Pulmonary artery endothelial cell (primary cell): ENCODE results near the gene BSND. TPM values are rescaled to one million over a fixed set of nuclear protein-coding genes. Genes with fewer than 3 reads are reported as not detected.

ENCODE experiments used
- DNase-seq: peaks from one replicate; pipeline ENCODE4 v3.0.0-alpha.2; 2011; ENCODE audit warnings: low read depth, low spot score
- total RNA-seq: library from RNA; depleted of rRNA; stranded (reverse); fragments of >200 nt; gene quantifications from 2 replicates; pipeline ENCODE4 v1.2.3, GENCODE V29; 2014

Gene BSND
- total RNA-seq, 1 donor from 2014 or later: not detected

DNA sequence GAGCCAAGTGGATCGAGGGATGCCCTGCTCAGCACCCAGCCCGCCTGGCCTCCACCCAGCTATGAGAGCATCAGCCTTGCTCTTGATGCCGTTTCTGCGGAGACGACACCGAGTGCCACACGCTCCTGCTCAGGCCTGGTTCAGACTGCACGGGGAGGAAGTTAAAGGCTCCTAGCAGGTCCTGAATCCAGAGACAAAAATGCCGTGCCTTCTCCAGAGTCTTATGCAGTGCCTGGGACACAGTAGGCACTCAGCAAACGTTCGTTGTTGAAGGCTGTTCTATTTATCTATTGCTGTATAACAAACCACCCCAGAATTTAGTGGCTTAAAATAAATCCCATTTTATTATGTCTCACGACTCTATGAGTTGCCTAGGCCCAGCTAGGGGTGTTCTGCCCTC is 6.8 kb upstream of the BSND start:
- DNase-seq: no peak

DNA sequence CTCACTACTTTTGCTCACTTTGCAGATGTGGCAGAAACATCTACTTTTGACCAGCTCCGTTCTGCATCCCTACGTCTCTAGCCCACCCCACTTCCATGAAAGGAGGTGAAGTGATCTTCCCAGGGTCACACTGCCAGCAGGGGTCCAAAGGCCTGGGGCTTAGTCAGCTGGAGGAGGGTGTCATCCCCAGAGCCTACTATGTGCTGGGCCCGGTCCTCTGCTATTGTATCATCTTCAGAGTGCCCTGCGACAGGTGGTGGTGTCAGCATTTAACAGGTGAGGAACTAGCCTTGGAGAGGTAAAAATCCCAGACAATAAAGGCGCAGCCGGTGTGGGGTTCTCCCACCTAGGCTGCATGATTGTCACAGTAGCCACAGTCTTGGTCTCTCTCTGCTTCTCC is 5.6 kb upstream of the BSND start:
- DNase-seq: no peak

DNA sequence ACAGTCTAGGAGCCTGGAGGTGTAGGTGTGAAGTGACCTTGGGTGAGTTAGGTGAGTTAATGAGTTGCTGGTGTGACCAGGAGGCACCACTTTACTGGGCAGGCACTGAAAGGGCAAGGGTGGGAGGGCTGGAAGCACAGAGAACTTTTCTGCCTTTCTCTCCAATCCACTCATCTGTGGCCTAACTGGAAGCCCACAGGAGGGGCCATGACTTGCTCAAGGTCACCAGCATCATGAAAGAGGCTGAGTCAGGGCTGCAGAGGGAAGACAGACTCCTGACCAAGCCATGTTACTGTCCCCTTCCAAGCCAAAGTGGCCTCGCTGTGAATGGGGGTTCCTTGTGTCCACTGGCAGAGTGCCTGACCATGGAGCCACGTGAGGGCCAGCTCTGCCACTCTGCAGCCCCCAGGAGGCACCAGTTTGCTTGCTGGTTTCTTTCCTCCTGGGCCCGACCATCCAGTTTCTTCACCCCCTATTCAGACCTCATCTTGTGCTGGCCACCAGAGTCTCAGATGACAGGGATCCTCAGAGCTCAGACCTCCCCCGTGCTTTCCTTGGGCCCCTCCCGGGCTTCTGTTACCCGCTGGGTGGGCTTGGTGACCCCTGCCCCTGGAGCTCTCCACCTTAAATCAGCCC is 4.3 kb upstream of the BSND start:
- no peak for DNase-seq

DNA sequence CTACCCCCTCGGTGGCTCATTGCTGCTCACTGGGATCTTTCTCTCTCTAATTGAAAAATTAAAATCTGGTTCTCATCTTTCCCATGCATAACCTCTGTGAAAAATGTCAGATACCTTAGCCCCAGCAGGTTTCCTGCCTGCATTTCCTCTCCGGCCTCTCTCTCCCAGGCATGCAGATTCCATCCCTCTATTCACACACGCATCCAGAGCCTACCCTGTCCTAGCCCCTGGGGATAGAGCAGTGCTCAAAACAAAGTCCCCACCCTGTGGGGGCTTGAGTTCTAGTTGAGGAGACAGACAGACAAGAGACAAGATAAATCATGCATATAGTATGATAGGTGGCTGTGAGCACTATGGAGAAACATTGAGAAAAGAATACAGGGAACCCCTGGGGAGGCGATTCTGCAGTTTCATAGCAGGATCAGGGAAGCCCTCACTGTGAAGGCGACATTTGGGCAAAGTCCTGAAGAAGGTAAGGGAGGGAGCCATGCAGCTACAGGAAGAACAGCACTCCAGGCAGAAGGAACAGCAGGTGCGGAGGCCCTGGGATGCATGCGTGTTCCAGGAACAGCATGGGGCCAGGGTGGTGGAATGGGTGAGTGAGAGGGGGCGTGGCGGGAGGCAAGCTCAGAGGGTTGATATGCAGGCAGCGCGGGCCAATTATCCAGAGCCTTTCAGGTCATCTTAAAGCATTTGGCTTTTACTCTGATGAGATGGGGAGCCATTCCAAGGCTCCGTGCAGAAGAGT is 3.5 kb upstream of the BSND start:
- DNase-seq: no peak

DNA sequence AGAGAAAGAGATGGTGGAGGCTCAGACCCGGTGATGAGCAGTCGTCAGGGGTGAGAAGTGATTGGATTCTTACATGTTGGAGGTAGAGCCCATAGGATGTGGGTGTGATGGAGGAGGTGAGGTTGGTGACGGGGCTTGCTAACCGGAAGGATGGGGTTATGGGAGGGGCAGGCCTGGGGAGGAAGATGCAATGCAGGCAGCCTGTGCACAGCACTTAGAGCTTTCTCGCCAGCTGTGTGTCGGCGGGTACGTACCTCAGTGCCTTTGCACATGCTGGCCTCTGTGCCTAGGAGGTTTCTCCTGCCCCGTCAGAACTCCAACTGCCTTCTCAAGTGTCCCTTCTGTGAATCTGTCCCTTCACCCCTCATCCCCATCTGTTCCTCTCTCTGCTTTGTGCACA is 2.9 kb upstream of the BSND start:
- DNase-seq: no peak

DNA sequence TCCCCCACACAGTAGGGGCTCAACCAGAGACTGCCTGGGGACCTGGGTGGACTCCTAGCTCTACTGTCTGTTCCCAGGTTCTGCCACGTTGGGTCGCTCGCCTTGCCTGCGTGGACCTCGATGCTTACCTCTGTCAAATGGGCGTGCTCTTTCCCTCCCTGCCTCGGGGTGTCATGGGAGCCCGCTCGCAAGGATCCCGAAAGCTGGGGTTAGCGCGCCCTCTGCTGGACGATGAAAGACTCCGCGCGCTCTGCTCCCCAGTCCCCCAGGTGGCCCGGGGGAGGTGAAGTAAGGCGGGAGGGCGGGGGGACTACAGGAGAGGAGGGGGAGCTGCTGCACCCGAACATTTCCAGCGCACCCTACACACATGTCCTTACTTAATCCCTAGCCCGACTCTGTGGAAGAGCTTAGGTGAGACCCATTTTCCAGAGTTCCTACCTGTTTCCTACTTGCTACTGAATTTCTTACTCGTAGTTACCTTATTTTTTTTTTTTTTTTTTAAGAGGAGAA is 2.3 kb upstream of the BSND start:
- peak; percentile 17 for DNase-seq

DNA sequence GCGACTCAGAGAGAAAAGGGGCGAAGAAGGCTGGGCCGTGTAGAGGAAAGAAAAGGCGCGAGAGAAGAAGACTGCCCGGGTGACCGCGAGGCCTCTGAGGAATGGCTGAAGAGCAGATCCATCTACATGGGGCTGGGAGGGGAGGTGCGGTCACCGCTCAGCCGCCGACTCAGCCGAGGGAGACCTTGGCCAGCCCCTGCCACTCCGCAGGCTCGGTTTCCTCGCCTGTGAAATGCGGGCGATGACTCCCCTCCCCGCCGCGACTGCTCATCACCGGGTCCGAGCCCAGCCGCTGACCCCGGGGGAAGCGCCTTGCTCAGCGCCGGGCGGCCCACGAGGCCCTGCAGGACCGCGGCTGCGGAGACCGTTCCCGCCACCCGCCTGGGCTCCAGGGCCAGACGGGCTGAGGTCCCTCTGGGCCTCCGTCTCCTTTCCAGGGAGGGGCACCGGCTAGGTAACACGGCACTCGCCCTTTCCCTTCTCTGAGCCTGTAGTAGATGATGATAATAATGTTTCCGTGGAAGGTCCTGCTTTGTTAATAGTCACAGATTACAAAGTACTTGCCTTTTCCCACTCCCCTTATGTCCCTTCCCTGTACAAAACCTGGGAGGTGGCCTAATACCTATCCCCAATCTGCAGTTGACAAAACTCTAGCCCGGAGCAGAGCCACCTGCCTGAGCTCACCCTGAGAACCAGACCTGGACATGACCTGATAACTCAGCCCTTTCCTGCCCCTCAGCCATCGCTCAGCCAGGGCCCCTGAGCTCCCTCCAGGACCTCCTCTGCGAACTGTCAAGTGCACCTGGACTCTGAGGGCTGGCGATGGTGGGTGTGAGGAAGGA is 1.6 kb upstream of the BSND start:
- no peak for DNase-seq

DNA sequence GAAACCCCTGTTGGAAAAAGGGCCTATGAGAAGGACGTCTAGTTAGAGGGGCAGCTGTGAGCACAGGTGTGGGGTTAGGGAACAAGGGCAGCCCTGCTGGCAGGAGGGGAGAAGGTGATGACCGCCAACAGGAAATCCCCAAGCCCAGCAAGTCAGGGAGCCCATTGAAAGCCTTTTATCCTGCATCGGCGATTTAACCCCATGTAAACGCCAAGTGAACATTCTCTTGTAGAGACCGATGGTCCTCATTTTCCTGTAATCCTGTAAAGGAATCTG is 1.1 kb upstream of the BSND start:
- no peak for DNase-seq

DNA sequence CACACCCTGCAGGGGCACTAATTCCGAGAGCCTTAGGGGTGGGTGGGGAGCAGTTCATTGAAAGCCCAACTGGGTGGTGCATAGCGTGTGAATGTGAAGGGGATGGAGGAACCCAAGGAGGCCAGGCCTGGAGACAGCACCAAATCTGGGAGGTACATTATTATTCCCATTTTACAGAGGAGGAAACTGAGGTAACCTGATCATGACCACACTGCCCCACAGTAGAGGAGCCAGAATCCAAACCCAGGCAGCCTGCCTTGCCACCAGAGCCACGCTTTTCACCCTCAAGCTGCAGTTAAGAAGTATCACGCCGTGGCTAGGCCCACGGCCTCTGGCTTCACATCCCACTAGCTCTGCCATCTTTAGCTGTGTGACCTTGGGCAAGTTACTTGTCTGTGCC is 633 bp upstream of the BSND start:
- no peak for DNase-seq

DNA sequence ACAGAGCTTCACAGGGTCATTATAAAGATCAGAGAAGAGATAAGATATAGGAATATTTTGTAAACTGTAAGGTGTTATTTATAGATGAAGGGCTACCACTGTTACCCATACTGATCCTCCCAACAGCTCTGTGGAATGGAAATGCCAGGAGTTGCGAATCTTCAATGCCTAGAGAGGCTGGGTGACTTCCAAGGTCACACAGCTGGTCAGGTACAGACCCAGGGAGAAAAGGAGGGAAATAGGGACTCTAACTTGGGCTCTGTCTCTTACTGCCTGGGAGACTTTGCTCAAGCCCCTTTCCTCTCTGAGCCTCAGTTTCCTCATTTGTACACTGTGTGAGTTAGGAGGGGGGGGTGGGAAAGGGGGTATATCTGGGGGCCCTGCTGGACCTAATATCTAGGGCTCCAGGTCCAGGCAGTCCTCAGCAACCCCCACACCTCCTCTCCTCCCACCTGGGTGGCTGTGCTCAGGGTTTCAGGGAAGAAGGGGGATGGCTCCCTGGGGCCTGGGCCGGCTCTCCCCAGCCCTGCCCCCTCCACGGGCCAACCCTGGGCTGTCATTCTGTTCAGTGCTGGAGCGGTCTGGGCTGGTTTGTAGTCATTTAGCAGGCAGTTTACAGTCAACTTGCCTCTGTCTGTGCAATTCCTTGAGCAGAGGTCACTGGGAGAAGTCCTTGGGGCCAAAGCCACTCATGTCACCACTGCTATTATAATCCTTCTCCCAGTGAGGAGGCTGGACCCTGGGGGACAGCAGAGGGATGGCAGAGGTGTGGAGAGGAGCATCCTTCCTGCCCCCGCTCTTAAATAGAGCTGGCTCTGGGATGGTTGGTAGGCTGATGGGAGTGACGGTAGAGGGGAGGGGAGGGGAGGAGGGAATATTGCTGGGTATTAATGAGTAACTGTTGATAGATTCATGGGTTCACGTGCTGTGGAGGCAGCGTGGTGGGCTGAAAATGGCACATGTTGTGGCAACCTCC is 1.7 kb downstream of the BSND start:
- DNase-seq: no peak

DNA sequence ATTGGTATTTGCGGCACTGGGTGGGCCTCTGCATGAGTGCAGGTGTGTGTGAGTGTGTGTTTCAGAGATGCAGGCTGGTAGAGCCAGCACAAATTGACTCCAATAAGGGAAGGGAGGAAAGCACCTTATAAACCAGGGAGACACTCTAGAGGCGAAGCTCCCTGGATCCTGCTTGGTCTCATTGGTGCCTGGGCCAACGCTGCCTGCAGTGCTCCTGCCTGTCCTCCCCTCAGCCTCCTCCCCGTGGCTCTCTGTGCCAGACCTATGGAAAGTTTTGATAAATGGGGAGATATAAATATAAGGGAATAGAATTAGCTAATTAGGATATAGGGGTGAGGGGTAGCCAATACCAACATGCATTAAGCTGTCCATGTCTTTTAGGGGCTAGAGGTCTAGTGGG is 2.6 kb downstream of the BSND start:
- no peak for DNase-seq

DNA sequence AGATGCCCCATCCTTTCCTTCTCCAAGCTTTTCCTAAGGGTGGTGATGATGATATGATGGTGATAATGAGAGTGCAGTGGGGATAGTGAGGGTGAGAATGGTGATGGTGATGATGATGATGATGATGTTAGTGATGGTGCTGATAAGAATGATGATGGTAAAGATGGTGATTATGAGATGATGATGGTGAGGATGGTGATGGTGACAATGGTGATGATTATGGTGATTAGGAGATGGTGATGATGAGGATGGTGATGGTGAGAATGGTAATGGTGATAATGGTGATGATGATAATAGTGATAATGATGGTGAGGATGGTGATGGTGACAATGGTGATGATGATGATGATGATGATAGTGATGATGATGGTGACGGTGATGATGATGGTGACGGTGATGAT is 4.0 kb downstream of the BSND start:
- DNase-seq: no peak

DNA sequence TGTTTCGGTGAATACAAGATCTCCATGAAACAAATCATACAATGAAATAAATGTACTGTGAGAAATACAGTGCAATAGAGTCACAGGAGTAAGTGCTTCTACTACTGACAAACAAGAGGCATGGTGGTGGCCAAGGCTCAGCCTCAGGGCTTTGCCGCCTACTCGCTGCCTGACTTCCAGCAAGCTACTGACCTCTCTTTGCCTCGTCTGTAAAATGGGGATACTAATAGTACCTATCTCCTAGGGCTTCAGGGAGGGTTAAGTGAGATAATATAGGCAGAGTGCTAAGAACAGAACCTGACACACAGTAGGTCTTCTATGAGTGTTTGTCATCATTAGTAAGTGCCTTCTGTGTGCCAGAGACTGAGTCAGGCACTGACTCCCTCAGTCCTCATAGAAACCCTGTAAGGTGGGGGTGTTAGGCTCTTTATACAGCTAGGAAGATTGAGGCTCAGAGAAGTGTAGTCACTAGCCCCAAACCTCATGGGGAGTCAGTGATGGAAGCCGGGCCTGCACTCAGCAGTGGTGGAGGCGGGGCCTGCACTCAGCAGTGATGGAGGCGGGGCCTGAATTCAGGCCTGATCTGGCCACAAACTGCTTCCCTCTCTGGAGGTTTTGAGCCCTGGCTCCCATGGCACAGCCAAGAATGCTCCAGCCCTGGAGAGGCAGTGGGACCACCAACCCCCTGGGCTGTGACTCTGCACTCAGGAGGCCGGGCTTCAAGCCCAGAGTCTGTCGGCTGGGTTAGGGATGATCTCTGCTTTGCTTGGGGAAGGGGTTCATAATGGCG is 6.8 kb downstream of the BSND start:
- no peak for DNase-seq

DNA sequence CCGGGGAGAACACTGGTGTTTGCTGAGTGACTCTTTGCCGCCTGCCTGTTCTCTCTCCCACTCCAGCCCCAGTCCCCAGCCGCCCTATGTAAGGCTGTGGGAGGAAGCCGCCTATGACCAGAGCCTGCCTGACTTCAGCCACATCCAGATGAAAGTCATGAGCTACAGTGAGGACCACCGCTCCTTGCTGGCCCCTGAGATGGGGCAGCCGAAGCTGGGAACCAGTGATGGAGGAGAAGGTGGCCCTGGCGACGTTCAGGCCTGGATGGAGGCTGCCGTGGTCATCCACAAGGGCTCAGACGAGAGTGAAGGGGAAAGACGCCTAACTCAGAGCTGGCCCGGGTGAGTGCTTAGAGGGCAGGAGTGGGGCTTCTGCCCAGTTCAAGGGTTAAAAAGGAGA is 8.2 kb downstream of the BSND start:
- no peak for DNase-seq

DNA sequence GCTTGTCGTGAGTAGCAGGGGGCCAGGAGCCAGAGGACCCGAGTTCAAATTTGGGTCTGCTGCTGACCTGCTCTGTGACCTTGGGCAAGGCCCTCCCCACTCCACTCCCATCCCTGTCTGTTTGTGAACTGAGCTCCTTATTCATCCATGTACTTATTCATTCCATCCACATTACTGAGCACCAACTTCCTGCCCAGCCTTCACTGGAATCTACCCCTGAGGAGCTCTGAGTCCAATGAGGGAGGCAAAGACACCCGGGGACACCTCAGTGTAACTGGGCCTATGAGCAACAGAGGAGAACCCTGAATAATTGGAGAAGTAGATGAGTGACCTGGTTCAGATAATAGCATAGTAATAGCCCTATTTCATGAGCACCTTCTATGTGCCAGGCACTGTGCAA is 8.9 kb downstream of the BSND start:
- no peak for DNase-seq

DNA sequence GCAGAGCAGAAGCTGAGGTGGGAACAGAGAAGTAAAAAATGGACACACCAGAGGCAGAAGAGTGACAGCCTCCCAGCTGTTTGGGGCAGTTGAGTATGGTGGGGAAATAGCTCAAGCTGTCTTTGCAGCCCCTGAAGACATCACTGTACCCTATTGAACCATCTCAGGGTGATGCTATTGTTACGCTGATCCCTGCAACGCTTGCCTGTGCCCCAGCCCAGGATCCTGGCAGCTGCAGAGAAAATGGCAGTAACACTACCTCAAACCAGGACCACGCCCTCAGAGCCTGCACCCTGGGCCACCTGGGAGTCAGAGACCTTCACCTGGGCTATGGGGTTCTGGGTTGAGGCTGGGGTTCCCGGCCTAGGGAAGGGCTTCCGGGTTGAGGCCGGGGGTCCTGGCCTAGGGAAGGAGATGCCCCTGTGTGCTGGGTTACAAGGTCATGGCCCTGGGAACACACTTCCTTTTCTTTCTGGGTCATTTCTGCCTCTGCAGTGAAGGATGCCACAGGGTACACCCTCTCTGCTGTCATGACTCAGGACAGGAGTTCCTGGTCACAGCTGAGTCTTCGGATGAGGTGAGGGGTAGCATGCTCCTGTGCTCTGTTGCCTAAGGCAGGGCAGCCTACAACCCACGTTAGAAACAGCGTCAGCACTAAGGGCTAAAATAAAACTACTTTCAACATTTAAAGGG is 11.6 kb downstream of the BSND start:
- DNase-seq: no peak

DNA sequence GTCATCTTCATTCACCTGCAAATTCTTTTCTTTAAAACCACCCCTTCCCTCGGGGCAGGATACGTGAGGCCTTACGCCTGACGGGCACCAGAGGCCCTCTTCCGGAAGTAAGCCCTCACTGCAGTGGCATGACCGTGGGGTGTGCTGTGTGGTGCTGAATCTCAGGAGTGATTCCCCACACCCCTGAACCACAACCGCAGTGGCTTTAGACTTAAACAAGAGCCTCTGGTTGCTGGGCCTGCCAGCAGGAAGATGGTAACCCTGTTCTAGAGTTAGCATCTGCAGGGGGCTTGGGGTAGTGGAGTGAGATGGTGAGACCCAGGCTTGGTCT is 12.1 kb downstream of the BSND start:
- DNase-seq: no peak

DNA sequence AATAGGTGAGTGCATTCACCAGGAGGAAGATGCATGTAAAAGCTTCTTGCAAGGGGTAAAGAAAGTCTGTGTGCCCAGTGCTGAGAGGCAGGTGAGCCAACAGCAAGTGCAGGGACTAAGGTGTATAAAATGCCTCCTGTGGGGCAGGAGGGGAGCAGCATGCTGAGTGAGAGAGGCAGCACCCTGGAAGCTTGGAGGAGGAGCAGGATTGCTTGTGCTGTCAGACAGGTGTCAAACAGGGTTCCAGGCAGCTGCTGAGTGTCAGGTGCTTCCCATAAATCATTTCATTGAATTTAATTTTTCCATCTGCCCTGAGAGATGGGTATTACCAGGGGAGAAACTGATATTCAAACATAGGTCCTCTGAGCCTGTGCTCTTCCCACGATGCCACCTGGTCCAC is 13.9 kb downstream of the BSND start:
- no peak for DNase-seq

DNA sequence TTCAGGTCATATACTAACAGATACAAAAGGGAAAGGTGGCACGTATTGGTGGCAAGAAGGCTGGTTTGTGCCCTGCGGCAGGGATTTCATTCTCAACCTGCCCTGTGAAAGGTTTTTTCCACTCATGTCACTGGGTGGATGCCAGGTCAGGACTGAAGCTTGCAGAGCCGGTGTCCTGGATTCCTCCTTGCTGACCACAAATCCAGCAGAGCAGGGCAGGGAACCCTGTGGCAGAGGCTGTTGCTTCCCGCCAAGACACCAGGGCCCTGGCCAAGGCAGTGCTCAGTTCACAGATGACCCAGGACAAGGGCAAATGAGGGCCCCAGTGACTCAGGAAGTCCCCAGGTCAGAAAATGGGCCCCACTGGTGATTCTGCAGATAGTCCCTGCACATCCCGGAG is 16.4 kb downstream of the BSND start:
- no peak for DNase-seq
